Testis (tissue), 2 donors: ENCODE results near the gene MAP6.

Experiments used
- CTCF ChIP-seq, 3 experiments: fragments of 450-650 bp in 2 of 3; fragments of 200-600 bp in 1 of 3; sonication (generic) in 1 of 3; IDR thresholded peaks; one replicate each; pipeline ENCODE4 v1.5.1; 2016 to 2019; ENCODE audit warnings: antibody characterized with exemption in 3 of 3, mild to moderate bottlenecking in 2 of 3, moderate library complexity in 1 of 3
- POLR2A ChIP-seq: fragments of 450-650 bp; IDR thresholded peaks from one replicate; pipeline ENCODE4 v1.6.1; 2017; ENCODE audit warnings: antibody characterized with exemption, mild to moderate bottlenecking, moderate library complexity

GRCh38 chr11:75577207-75577606 is 91.6 kb downstream of the MAP6 start:
- peak in 2 of 3 experiments; percentile 39 to 72 for TF ChIP-seq CTCF (IDR thresholded peaks at IDR 0.05)
- no peak for TF ChIP-seq POLR2A
